ENCODE results near the gene AIFM3.

DNA sequence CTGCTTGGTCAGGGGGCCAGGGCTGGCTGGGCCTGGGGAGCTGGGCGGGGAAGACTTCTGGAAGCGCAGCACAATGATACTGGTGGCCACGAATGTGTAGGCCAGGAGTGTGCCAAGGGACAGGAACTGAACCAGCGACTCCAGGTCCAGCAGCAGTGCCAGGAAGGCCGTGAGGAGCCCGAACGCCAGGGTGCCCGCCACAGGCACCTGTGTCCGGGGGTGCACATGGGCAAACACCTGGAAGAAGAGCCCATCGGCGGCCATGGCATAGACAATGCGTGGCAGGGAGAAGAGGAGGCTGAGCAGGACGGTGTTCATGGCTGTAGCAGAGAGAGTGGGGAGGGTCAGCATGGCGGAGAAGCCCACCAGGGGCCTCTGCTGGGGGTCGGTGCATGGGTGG, 63.0 kb downstream of the AIFM3 start:
- TF ChIP-seq, protein P1, sequence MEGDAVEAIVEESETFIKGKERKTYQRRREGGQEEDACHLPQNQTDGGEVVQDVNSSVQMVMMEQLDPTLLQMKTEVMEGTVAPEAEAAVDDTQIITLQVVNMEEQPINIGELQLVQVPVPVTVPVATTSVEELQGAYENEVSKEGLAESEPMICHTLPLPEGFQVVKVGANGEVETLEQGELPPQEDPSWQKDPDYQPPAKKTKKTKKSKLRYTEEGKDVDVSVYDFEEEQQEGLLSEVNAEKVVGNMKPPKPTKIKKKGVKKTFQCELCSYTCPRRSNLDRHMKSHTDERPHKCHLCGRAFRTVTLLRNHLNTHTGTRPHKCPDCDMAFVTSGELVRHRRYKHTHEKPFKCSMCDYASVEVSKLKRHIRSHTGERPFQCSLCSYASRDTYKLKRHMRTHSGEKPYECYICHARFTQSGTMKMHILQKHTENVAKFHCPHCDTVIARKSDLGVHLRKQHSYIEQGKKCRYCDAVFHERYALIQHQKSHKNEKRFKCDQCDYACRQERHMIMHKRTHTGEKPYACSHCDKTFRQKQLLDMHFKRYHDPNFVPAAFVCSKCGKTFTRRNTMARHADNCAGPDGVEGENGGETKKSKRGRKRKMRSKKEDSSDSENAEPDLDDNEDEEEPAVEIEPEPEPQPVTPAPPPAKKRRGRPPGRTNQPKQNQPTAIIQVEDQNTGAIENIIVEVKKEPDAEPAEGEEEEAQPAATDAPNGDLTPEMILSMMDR (conservative IDR thresholded peaks at IDR 0.05; ENCODE audit: low read length): no peak
- TF ChIP-seq EZH2phosphoT487 (IDR thresholded peaks at IDR 0.05; ENCODE audit: borderline replicate concordance): no peak
